GM06990 (cell line): ENCODE results near the gene ATP6V0B.

ENCODE experiments used
- DNase-seq: peaks from one replicate; pipeline ENCODE4 v3.0.0-alpha.2; 2011; ENCODE audit not compliant: insufficient read length; ENCODE audit errors: extremely low read depth
- H3K27me3 ChIP-seq: replicated peaks from 2 replicates; pipeline ENCODE4 v1.6.0; 2011; ENCODE audit warnings: low read length; ENCODE audit not compliant: control insufficient read depth, insufficient read depth
- H3K36me3 ChIP-seq: 2 replicates; pipeline ENCODE4 v1.5.1; 2011; ENCODE audit warnings: low read length; ENCODE audit not compliant: control insufficient read depth, insufficient read depth
- H3K4me3 ChIP-seq: replicated peaks from 2 replicates; pipeline ENCODE4 v1.5.1; 2011; ENCODE audit warnings: low read depth, mild to moderate bottlenecking, control low read depth, low read length
- CTCF ChIP-seq: IDR thresholded peaks from 2 replicates; pipeline ENCODE4 v1.5.1; 2011; ENCODE audit warnings: low read length, control low read depth, mild to moderate bottlenecking, inconsistent platforms; ENCODE audit not compliant: insufficient read depth, poor library complexity, severe bottlenecking

ATP6V0B gene

DNA sequence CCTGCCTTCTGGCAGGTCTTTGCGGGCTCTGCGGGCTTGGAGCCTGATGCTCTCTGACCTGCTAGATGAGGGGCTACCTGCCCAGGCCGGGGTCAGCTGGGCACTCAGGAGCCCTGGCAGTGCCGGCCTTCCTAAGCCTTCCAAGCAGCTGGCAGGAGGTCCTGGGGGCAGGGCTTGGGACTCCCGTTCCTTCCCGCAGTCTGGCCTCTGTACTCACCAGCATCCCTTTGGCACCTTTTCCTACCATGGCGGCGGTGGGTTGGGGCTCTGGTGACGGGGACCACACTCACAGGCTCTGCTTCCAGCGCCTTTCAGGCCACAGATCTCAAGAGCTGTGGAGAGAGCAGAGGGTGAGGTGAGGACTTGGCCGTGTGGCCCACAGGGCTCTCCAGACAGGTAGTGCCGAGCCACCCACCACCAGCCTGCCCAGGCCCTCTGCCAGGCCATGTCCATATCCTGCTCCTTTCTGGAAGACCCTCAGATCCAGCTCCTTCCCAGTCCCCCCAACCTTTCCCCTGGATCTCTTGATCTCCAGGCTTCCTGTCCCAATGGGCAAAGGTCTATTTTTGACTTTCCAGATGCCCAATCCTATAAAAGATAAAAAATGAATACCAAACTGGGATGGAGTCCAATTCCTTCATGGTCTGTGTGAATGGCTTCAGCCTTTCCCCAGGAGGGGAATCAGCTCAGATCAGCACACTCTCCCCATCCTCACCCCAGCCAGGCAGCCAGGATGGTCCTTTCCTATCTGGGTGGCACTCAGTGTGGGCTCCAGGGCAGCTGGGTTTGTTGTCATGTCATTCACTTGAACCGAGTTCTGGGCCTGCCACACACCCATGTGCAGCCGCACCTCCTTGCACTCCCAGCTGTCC lies 49.5 kb downstream of the ATP6V0B start:
- H3K27me3 ChIP-seq, result no peaks in the 10 kb centered on the region; the same call in 1 of the 2 replicates
- no peak for TF ChIP-seq CTCF
- DNase-seq, result no peak
- no peak overlapping the region for H3K4me3 ChIP-seq
- no peaks in the 10 kb centered on the region for H3K36me3 ChIP-seq

DNA sequence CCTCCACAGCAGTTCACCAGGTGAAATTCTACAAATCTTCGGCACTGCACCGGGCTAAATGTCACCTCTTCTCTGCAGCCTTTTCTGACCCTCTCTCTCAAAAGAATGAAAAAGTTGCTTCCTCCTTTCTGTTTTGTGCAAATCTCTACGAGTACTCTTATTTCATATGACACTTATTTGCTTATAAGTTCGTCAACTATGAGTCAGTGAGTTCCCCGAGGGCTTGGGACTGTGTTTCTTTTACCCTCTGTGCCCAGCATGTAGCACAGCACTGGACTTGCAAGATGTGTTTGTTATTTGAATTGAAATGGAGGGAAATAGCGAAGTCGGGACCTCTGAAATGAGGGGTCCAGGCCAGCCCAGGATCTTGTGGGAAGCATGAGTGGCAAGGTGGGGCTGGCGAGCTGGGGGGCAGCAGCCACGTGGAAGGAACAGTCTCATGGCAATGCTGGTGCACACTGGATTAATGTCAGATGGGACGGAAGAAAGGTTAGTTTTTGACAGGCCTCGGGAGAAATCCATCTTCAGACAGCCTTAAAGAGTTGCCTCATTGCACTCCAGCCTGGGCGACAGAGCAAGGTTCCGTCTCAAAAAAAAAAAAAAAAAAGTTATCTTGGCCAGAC lies 50.3 kb downstream of the ATP6V0B start:
- no peaks in the 10 kb centered on the region for H3K36me3 ChIP-seq
- no peak overlapping the region for H3K4me3 ChIP-seq
- DNase-seq, result no peak
- no peaks in the 10 kb centered on the region for H3K27me3 ChIP-seq
- no peak for TF ChIP-seq CTCF

DNA sequence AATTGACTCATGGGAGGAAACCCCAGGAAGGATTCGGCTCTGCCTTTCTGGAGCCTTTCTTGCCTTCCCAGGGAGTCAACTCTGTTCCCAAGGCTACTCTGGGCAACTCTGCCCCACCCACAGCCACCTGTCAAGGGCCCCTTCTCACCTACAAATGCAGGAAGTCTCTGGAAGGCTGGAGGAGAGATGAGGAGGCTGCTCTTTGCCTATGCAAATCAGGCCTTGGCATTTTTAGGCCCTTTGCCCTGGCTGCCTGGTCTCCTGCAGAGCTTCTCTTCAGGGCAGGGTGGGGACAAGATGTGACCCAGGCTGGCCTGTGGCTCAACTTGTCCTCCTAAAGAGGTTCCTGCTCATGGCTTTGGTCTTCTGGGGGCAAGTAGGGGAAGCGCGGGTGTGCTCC lies 51.1 kb downstream of the ATP6V0B start:
- Histone ChIP-seq H3K4me3 (no peak overlapping the region), H3K27me3 (no peaks in the 10 kb centered on the region), H3K36me3 (no peaks in the 10 kb centered on the region)
- no peak for TF ChIP-seq CTCF
- DNase-seq, result no peak

DNA sequence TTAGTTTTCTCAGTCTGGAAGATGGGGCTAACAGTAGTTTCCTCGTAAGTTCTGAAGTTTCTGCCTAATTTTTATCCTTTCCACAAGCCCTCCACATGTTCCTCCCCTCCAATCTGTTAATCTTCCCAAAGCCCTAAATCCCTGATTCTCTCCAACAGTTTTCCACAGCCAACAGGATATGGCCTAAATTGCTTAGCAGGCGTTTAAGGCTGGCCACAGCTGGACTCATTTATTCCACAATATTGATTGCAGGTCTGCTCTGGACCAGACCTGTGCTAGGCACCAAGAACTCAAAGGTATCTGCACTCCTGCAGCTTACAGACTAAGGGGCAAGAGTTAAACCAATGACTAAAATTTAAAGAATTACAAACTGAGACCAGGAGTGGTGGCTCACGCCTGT lies 52.6 kb downstream of the ATP6V0B start:
- DNase-seq, result no peak
- TF ChIP-seq CTCF, result no peak
- Histone ChIP-seq H3K4me3 (no peak overlapping the region), H3K27me3 (no peaks in the 10 kb centered on the region), H3K36me3 (no peaks in the 10 kb centered on the region)
